Amygdala (tissue), 56 donors: Measurements from ENCODE around the gene PHACTR1.

Experiments used
- DNase-seq, 56 donors: peaks; one replicate each; lab custom pipeline; 2025; lab: John Stamatoyannopoulos, UW

PHACTR1 gene

DNA sequence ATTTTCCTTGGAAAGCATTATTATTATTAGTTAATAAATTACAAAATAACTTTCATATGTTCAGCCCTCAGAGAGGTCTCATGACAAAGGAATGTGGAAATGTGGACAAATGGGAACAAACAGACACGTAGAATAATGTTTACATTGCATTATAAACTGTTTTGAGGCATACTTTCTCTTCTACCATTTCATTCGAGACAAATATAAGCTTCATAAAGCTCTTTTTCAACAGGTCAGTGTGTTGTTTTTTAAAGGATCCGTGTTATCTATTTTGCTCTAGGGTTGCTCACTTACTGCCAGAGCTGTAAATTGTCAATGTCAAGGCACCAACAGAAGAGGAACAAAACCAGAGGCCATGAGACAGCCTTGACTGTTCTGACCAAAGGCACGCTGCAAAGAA, 256.8 kb downstream of the PHACTR1 start:
- no peak for DNase-seq

GRCh38 chr6:12974551-12974950, 258.0 kb downstream of the PHACTR1 start:
- DNase-seq: no peak

GRCh38 chr6:12976366-12976765, 259.8 kb downstream of the PHACTR1 start:
- no peak for DNase-seq

GRCh38 chr6:12977206-12977605, 260.6 kb downstream of the PHACTR1 start:
- DNase-seq: no peak

DNA sequence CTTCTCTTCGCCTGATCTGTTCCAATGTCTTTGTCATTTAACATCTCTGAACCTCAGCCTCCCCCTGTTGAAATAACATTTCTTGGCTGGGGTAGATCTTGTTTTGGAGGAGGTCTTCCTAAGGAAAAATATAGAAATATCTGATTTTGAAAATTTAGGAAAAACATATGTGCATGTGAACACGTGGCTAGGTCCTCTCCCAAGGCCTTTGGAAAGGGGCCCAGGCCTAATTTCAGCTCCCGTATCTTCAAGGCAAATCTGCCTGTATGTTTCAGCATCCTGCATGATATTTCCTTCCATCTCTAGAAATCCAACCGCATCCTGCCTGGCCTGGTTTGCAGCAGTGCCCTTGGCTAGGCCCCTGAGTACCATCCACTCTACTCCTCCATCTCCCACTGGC, 261.2 kb downstream of the PHACTR1 start:
- no peak for DNase-seq

DNA sequence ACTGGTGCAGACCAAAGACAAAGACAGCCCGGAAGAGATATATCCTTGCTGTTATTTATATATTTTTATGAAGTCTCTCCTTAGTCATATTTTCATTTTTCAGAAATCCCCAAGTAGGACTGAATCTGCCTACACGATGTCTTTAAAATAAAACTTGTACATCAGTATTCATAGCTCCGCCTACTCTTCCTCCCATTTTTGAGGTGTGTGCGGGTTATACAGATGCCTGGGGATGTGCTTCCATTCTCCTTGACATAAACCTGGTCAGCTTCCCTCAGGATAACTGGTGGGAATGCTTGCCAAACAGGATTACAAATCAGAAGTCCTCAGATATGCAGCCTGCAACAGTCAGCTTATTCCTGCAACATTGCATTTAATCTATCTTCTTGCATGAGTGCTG, 264.2 kb downstream of the PHACTR1 start:
- no peak for DNase-seq

DNA sequence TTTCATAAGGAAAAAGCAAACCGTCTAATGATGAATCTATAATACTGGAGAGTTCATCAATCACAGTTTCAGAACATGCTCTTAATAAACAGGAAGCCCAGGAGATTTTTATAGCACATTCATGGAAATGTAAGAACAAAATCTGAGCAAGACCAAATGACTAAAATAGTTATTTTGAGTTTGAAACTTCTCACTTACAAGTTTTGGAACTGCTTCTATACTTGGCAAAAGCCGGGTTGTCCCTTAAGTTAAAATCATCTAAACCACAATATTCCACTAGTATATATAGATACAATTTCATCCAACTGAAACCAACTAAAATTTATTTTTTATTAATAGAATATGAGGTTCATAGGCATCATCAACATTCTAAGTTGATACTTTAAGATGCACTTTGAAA, 268.2 kb downstream of the PHACTR1 start:
- DNase-seq: no peak

- DNase-seq: no peak
Measured at GRCh38 chr6:12987783-12988182, 271.2 kb downstream of the PHACTR1 start.

DNA sequence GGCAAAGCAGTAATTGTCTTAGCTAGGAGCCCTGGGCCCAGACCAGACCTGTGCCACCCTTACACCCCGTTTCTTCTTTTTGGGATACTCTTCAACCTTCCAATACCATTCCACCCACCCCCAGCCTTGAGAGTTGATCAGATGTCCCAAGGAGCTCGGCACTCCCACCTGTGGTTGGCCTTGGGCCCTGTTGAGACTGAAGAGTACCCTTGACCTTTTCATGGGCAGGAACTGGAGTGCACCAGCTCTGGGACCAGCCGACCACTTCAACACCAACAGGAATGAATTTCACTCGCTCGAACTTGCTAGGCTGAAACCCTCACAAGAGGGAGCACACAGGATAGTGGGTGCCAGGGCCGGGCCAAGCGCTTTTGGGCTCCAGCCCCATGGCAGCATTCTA, 273.6 kb downstream of the PHACTR1 start:
- no peak for DNase-seq

DNA sequence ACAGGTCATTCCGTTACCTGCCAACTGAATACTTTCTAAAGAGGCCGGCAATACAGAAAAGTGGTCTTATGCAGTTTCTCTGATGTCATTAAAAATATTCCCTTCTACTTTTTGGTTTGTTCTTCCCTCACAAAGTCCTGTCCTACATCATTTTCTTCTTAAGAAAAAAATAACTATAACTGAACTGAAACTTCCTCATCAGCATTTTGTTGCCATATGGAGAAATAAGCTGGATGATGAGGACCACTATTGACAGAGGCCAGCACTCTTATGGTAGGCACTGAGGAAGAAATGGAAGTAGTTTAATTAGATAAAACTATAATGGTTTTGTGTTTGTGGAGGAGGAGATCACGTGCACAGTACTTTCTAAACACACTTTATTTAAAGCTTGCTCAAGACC, 274.9 kb downstream of the PHACTR1 start:
- no peak for DNase-seq

- no peak for DNase-seq
Measured at GRCh38 chr6:12992770-12993169, 276.2 kb downstream of the PHACTR1 start.

DNA sequence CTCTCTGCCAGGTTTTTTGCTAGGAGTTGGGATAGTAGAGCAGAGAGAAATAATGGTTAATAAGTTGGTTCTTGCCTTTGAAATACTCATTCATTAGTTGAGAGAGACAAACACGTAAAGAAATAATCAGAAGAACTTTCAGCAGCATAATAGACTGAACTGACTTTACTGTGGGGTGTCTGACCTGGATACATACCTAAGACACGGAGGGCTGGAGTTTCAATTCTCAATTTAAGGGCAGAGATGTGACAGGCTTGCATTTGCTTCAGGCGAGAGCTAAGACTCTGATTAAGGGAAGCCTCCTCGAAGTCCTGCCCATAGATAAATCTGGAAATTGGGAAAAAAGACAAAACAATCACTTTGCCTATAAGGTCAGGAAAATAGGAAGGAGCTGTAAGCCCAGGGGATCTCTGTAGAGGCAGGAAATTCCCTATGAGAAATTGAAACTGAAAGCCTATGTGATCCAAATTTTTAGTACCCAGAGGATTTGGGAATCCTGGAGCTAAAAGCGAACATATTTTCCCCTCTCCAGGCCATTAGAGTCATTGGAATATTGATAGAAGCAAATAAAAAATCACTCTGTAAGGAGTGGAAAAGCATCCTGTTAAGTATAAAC, 276.8 kb downstream of the PHACTR1 start:
- no peak for DNase-seq

DNA sequence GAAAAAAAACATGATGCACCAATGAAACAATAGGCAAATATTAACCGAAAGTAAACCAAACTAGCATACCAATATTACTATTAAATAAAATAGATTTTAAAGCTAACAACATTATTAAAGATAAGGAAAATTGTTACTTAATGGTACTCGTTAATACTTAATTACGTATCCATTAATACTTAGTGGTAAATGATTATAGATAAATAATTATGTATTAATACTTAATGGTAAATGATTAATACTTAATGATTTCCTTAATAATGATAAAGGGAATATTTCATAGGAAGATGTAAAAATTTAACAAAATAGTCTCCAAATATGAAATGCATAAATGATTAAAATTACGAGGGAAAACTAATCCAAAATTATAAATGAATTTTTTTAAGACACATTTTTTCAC, 278.9 kb downstream of the PHACTR1 start:
- no peak for DNase-seq

DNA sequence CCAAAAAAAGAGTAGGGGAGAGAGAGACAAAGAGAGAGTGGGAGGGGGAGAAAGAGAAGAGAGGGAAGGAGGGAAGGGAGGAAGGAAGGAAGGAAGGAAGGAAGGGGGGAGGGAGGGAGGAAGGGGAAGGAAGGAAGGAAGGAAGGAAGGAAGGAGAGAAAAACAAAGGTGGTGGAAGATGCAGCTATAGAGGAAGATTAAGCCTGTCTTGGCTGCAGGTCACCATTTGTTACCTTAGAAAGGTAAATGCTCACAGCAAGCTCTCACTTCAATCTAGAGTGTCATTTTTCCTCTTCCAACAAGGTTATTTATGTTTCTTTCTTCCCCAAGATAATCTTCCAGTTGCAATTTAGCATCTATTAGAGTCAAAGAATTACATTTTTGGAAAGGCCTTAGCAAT, 284.0 kb downstream of the PHACTR1 start:
- DNase-seq: no peak

- DNase-seq: no peak
Measured at GRCh38 chr6:13001927-13002326, 285.4 kb downstream of the PHACTR1 start.

GRCh38 chr6:13004601-13005000, 288.0 kb downstream of the PHACTR1 start:
- DNase-seq: no peak

DNA sequence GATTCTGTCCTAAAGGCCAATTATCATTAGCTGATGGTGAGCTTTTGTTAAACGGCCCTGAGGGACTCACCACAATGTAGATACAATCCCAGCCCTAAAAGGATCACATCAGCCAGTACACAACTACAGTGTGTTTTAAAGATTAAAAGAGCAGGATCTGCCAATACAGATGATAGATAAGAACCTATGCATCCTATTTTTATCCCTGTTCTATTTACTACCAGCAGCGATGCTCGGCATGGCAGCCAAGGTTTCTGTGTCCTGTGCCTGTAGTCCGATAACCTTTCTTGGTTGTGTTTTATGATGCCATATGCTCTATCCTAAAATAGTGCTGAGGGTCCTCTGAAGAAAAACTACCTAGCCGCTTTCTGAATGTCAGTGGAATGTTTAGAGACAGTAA, 289.4 kb downstream of the PHACTR1 start:
- DNase-seq: no peak

- DNase-seq: no peak
Measured at GRCh38 chr6:13006578-13007300, 290.2 kb downstream of the PHACTR1 start.

GRCh38 chr6:13007744-13008143, 291.2 kb downstream of the PHACTR1 start:
- no peak for DNase-seq

DNA sequence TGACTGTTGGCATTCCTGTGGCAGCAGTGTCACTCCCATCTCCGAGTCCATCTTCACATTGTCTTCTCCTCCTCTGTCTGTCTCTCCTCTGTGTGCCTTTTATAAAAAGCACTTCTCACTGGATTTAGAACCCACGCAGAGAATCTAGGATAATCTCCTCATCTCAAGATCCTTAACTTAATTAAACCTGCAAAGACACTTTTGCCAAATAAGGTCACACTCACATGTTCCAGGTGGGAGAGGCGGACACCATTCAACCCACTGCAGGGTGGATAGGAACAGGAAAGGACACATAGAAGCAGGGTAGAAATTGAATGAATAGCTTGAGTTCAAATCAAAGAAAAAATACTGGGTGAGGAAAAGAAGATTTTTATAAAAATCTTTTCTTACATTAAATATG, 292.5 kb downstream of the PHACTR1 start:
- no peak for DNase-seq

- DNase-seq: peak in 1 of 56 donors; percentile 46
Measured at GRCh38 chr6:13009461-13009860, 292.9 kb downstream of the PHACTR1 start.

GRCh38 chr6:13011612-13012146, 295.1 kb downstream of the PHACTR1 start:
- DNase-seq: no peak
